HepG2 (cell line): Measurements from ENCODE around the gene CDK15.

Experiments
- BHLHE40 ChIP-seq: IDR thresholded peaks from 2 replicates; pipeline ENCODE4 v1.6.1; 2011; ENCODE audit warnings: low read length, improper control_type of control experiment
- CEBPB ChIP-seq: IDR thresholded peaks from 2 replicates; pipeline ENCODE4 v1.6.1; 2011; ENCODE audit warnings: low read depth, low read length, improper control_type of control experiment, borderline replicate concordance
- HNF4A ChIP-seq: sonication (generic); formaldehyde crosslinking; IDR thresholded peaks from 2 replicates; pipeline ENCODE4 v1.4.0; 2020; ENCODE audit warnings: missing genetic modification reagents
- MXD4 ChIP-seq: IDR thresholded peaks from 2 replicates; pipeline ENCODE4 v1.6.1; 2016; ENCODE audit warnings: mild to moderate bottlenecking, missing biosample characterization, missing genetic modification reagents
- U2AF2 ChIP-seq: fragments of 200-400 bp; formaldehyde crosslinking; IDR thresholded peaks from 2 replicates; pipeline ENCODE4 v1.6.1; 2017; ENCODE audit warnings: low read depth, mild to moderate bottlenecking, low read length
- ZBTB4 ChIP-seq: sonication (generic); formaldehyde crosslinking; IDR thresholded peaks from 2 replicates; pipeline ENCODE4 v1.4.0; 2020; ENCODE audit warnings: missing genetic modification reagents, mild to moderate bottlenecking, borderline replicate concordance
- ZBTB8A ChIP-seq: sonication (generic); formaldehyde crosslinking; IDR thresholded peaks from 2 replicates; pipeline ENCODE4 v1.4.0; 2020; ENCODE audit warnings: mild to moderate bottlenecking, low read depth, missing genetic modification reagents, borderline replicate concordance
- ZZZ3 ChIP-seq: sonication (generic); formaldehyde crosslinking; IDR thresholded peaks from 2 replicates; pipeline ENCODE4 v1.4.0; 2020; ENCODE audit warnings: missing genetic modification reagents, mild to moderate bottlenecking, borderline replicate concordance

DNA sequence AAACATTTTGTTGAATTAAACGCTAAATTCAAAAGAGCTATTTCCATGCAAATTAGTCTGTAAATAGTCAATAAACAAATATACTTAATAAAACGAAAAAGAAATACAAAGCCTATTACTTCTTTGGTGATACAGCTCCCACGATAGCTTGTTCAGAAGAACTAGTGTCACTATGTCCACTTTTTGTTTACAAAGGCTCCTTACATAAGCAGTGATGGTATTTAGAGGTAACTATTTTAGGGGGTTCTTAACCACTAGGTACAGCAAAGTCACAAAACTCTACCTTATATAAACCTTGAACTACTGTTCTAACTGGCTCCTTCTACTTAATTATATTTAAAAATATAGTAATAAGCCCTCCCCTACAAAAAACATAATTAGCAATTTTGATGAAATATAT is 47.5 kb upstream of the CDK15 start:
- TF ChIP-seq ZBTB4 (no peak), ZBTB8A (no peak), HNF4A (CRISPR knock-in tag) (no peak), U2AF2 (no peak), CEBPB (no peak), BHLHE40 (no peak), ZZZ3 (CRISPR knock-in tag) (no peak), MXD4 (CRISPR knock-in tag) (no peak)
